NCI-H2107 (cell line): ENCODE data around the gene TMEM81.

Experiments
- DNase-seq: peaks from one replicate; lab custom pipeline; 2025; lab: John Stamatoyannopoulos, UW

TMEM81 gene

GRCh38 chr1:205059660-205060059 is 24.6 kb downstream of the TMEM81 start:
- no peak for DNase-seq

GRCh38 chr1:205058853-205059252 is 25.4 kb downstream of the TMEM81 start:
- DNase-seq = no peak

- DNase-seq = no peak
Measured at GRCh38 chr1:205057808-205058575, 26.3 kb downstream of the TMEM81 start.

- DNase-seq = no peak
Measured at GRCh38 chr1:205056956-205057568, 27.2 kb downstream of the TMEM81 start.

- no peak for DNase-seq
Measured at GRCh38 chr1:205056188-205056611, 28.1 kb downstream of the TMEM81 start.

GRCh38 chr1:205054013-205054412 is 30.2 kb downstream of the TMEM81 start:
- DNase-seq = no peak

- no peak for DNase-seq
Measured at GRCh38 chr1:205053296-205053695, 31.0 kb downstream of the TMEM81 start.

GRCh38 chr1:205052690-205053089 is 31.6 kb downstream of the TMEM81 start:
- DNase-seq = no peak

GRCh38 chr1:205049479-205049878 is 34.8 kb downstream of the TMEM81 start:
- no peak for DNase-seq

GRCh38 chr1:205048382-205048781 is 35.9 kb downstream of the TMEM81 start:
- DNase-seq = no peak

GRCh38 chr1:205047764-205048231 is 36.5 kb downstream of the TMEM81 start:
- DNase-seq = no peak

GRCh38 chr1:205046870-205047269 is 37.4 kb downstream of the TMEM81 start:
- DNase-seq = no peak

GRCh38 chr1:205045146-205045545 is 39.1 kb downstream of the TMEM81 start:
- DNase-seq = no peak

GRCh38 chr1:205044741-205045140 is 39.5 kb downstream of the TMEM81 start:
- no peak for DNase-seq

- no peak for DNase-seq
Measured at GRCh38 chr1:205043866-205044265, 40.4 kb downstream of the TMEM81 start.

GRCh38 chr1:205042911-205043806 is 41.1 kb downstream of the TMEM81 start, which contains the start of gene CNTN2:
TSS of gene CNTN2 (plus strand) at chr1:205043212. CDS start at chr1:205053186, 9,974 bp downstream.
- no peak for DNase-seq

GRCh38 chr1:205041998-205042910 is 42.0 kb downstream of the TMEM81 start:
- no peak for DNase-seq

GRCh38 chr1:205041001-205041715 is 43.1 kb downstream of the TMEM81 start:
- no peak for DNase-seq

- no peak for DNase-seq
Measured at GRCh38 chr1:205038132-205038786, 46.0 kb downstream of the TMEM81 start.

- no peak for DNase-seq
Measured at GRCh38 chr1:205037539-205037938, 46.7 kb downstream of the TMEM81 start.
